Hepatocyte (in vitro differentiated cells): Measurements from ENCODE around the gene TMEM117. TPM values are rescaled to one million over a fixed set of nuclear protein-coding genes. Genes with fewer than 3 reads are reported as not detected.
A peak's percentile ranks its signal among the peaks of the same experiment; 100 is the strongest.

Experiments used
- DNase-seq: peaks from one replicate; pipeline ENCODE4 v3.0.0-alpha.2; 2016; ENCODE audit warnings: low spot score
- H2AFZ ChIP-seq: fragments of 200-600 bp; sonication (generic); 2 replicates; pipeline ENCODE4 v1.6.0; 2016; ENCODE audit warnings: antibody characterized with exemption, mild to moderate bottlenecking
- H3K27ac ChIP-seq: fragments of 200-600 bp; sonication (generic); 2 replicates; pipeline ENCODE4 v1.5.1; 2016; ENCODE audit warnings: mild to moderate bottlenecking
- H3K27me3 ChIP-seq: fragments of 200-600 bp; sonication (generic); 2 replicates; pipeline ENCODE4 v1.6.1; 2016
- H3K36me3 ChIP-seq: fragments of 200-600 bp; sonication (generic); replicated peaks from 2 replicates; pipeline ENCODE4 v1.5.1; 2016; ENCODE audit warnings: low read depth; ENCODE audit not compliant: insufficient read depth
- H3K4me1 ChIP-seq: fragments of 200-600 bp; sonication (generic); 2 replicates; pipeline ENCODE4 v1.5.1; 2016; ENCODE audit warnings: mild to moderate bottlenecking, moderate library complexity; ENCODE audit not compliant: insufficient read depth
- H3K4me2 ChIP-seq: fragments of 200-600 bp; sonication (generic); 2 replicates; pipeline ENCODE4 v1.6.0; 2016
- H3K4me3 ChIP-seq: fragments of 200-600 bp; sonication (generic); 2 replicates; pipeline ENCODE4 v1.5.1; 2016; ENCODE audit warnings: mild to moderate bottlenecking
- H3K79me2 ChIP-seq: fragments of 200-600 bp; sonication (generic); 2 replicates; pipeline ENCODE4 v1.6.0; 2017; ENCODE audit warnings: mild to moderate bottlenecking
- H3K9me2 ChIP-seq: fragments of 200-600 bp; sonication (generic); replicated peaks from 2 replicates; pipeline ENCODE4 v1.6.0; 2017; ENCODE audit warnings: mild to moderate bottlenecking; ENCODE audit not compliant: insufficient read depth
- H3K9me3 ChIP-seq: fragments of 200-600 bp; sonication (generic); 2 replicates; pipeline ENCODE4 v1.5.1; 2016; ENCODE audit warnings: low read depth, mild to moderate bottlenecking
- H4K20me1 ChIP-seq: fragments of 200-600 bp; sonication (generic); 2 replicates; pipeline ENCODE4 v1.6.0; 2016; ENCODE audit warnings: mild to moderate bottlenecking; ENCODE audit not compliant: insufficient read depth, poor library complexity, severe bottlenecking
- EZH2 ChIP-seq: fragments of 200-600 bp; sonication (generic); IDR thresholded peaks from 2 replicates; pipeline ENCODE4 v1.6.1; 2016; ENCODE audit warnings: antibody characterized with exemption, mild to moderate bottlenecking, borderline replicate concordance
- EZH2phosphoT487 ChIP-seq: fragments of 200-600 bp; sonication (generic); IDR thresholded peaks from one replicate; pipeline ENCODE4 v1.6.1; 2018; ENCODE audit warnings: antibody characterized with exemption, mild to moderate bottlenecking, low read depth, moderate library complexity; ENCODE audit not compliant: unreplicated experiment, severe bottlenecking
- WGBS: methylation state at CpG from one replicate; pipeline ENCODE4 v1.1.6; 2016; ENCODE audit warnings: low lambda C conversion rate; ENCODE audit errors: missing lambda C conversion rate; 5-methylcytosine and 5-hydroxymethylcytosine counted together
- polyA plus RNA-seq: library from polyadenylated mRNA; unstranded; fragments of >200 nt; fragmentation: Nextera tagmentation; extraction: Ambion mirVana; gene quantifications from 2 replicates; pipeline ENCODE4 v1.2.1, GENCODE V29; 2016
- total RNA-seq: library from RNA; depleted of rRNA; stranded (reverse); fragments of >200 nt; gene quantifications from 2 replicates; pipeline ENCODE4 v1.2.3, GENCODE V29; 2014
- TF ChIP-seq, protein P1 (sequence below): fragments of 200-600 bp; sonication (generic); IDR thresholded peaks from 2 replicates; pipeline ENCODE4 v1.5.1; 2016; ENCODE audit warnings: antibody characterized with exemption, mild to moderate bottlenecking; ENCODE audit not compliant: poor library complexity

The TMEM117 gene
- total and polyA plus RNA-seq, 2 experiments from 2014 or later, result 12.4 to 47.1 TPM

DNA sequence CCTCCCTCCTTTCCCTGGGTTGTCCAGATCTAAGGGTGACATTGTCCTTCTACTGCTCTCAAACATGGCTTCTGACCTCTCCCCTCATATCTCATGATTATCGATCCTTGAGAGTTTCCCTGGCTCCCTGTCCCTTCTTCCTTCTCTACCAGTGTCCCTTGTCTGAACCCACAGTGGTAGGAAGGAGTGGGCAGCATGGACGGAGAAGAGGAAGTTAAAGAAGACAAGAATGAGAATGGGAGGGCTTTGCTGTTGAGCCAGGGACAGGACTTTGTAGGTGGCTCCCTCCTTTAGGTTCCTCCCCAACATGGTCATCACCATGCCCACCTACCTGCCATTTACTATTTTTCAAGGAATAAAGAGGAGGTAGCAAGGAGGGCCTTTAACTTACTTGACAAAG, 166.7 kb downstream of the TMEM117 start:
- WGBS, result 84% methylated on average over 2 of the region's 2 CpGs
- TF ChIP-seq EZH2, result no peak
- no peak for TF ChIP-seq EZH2phosphoT487
- TF ChIP-seq, protein P1, sequence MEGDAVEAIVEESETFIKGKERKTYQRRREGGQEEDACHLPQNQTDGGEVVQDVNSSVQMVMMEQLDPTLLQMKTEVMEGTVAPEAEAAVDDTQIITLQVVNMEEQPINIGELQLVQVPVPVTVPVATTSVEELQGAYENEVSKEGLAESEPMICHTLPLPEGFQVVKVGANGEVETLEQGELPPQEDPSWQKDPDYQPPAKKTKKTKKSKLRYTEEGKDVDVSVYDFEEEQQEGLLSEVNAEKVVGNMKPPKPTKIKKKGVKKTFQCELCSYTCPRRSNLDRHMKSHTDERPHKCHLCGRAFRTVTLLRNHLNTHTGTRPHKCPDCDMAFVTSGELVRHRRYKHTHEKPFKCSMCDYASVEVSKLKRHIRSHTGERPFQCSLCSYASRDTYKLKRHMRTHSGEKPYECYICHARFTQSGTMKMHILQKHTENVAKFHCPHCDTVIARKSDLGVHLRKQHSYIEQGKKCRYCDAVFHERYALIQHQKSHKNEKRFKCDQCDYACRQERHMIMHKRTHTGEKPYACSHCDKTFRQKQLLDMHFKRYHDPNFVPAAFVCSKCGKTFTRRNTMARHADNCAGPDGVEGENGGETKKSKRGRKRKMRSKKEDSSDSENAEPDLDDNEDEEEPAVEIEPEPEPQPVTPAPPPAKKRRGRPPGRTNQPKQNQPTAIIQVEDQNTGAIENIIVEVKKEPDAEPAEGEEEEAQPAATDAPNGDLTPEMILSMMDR, result no peak
- no peaks in the 10 kb centered on the region for H4K20me1 ChIP-seq

DNA sequence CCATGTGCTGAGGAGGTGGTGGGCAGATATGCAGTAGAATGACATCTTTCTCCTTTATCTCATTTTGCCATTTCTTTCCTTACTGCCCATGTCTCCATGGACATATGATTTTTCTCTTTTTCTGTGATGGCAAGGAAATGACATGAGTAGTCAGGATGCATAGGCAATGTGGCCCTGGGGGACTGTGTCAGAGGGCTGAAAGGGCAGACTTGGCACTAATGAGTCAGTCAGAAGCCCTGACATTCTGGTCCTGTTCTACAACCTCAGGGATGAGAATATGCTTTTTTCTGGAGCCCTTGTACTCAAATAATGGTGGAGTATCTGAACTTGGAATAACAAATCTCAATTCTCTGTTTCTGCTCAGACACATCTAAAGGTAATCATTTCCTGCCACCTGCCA, 167.8 kb downstream of the TMEM117 start:
- H3K36me3 ChIP-seq, result no peaks in the 10 kb centered on the region
- no peak overlapping the region for H2AFZ ChIP-seq
- TF ChIP-seq EZH2phosphoT487, result no peak
- TF ChIP-seq, protein P1, result no peak
- TF ChIP-seq EZH2, result no peak
- H3K79me2 ChIP-seq, result no peaks in the 10 kb centered on the region
- peaks cover 12% of the 10 kb centered on the region for H3K9me3 ChIP-seq
- H3K9me2 ChIP-seq, result no peaks in the 10 kb centered on the region
- H4K20me1 ChIP-seq, result no peaks in the 10 kb centered on the region
- DNase-seq, result no peak
- H3K4me3 ChIP-seq, result no peak overlapping the region
- H3K4me1 ChIP-seq, result no peaks in the 10 kb centered on the region
- H3K27ac ChIP-seq, result no peak overlapping the region
- H3K27me3 ChIP-seq, result no peaks in the 10 kb centered on the region
- H3K4me2 ChIP-seq, result no peak overlapping the region

More for the DNA sequence above, 166.7 kb downstream of the TMEM117 start:
- no peaks in the 10 kb centered on the region for H3K79me2 ChIP-seq
- H3K9me3 ChIP-seq, result peaks cover 6% of the 10 kb centered on the region
- no peaks in the 10 kb centered on the region for H3K27me3 ChIP-seq
- no peak overlapping the region for H3K27ac ChIP-seq
- no peak overlapping the region for H3K4me3 ChIP-seq
- H3K36me3 ChIP-seq, result no peaks in the 10 kb centered on the region
- no peak overlapping the region for H3K4me2 ChIP-seq
- H2AFZ ChIP-seq, result no peak overlapping the region
- DNase-seq, result no peak
- H3K9me2 ChIP-seq, result no peaks in the 10 kb centered on the region
- no peaks in the 10 kb centered on the region for H3K4me1 ChIP-seq

DNA sequence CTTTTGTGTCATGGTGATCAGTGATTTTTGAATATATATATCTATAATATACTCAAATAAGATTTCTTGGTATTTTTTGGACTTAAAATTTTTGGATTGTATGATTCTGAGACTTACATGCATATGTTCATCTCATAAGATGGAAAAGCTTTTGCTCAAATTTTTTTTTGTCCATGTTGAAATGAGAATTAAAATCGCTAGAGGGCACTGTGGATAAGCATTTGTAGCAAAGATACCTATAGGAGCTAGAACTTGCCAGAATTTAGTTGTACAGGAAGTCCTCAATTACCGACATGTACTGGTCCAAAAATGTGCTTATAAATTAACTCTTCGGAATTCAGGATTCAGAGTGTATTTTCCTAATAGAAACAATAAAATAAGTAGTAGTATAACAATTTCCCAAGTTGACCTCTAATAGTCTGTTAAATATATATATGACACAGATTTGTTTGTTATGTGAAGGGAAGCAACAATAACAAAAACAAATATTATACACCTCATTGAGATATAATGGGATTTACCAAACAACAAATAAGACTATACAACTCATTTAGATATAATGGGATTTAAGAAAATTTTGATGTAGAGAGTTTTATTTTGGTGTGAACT, 179.6 kb downstream of the TMEM117 start:
- Histone ChIP-seq H2AFZ (no peak overlapping the region), H3K4me1 (no peaks in the 10 kb centered on the region), H3K27me3 (no peaks in the 10 kb centered on the region), H3K9me2 (no peaks in the 10 kb centered on the region), H4K20me1 (no peaks in the 10 kb centered on the region), H3K79me2 (no peaks in the 10 kb centered on the region), H3K9me3 (no peaks in the 10 kb centered on the region), H3K36me3 (no peaks in the 10 kb centered on the region), H3K4me3 (no peak overlapping the region), H3K27ac (no peak overlapping the region), H3K4me2 (no peak overlapping the region)
- TF ChIP-seq EZH2 (no peak), EZH2phosphoT487 (no peak)
- TF ChIP-seq, protein P1, result peak; percentile 72
- WGBS, result 9% methylated on average over 3 of the region's 3 CpGs
- peak; percentile 70 for DNase-seq

DNA sequence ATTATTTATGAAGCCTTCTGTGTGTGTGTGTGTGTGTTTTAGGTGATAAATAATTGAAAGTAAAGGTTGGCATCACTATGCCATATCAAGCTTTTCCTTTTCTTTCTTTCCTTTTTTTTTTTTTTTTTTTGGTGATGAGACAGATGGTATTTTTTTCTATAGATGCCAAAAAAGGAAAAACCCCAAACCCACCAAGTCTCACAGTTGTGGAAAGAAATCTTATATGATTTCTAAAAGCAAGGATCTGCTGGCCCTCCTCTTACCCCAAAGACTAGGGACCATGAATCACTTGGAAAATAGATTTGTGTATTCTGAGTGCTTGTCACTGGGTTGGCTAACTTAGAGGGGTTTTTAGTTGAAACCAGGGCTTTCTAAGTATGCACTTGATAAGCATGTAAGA, 181.3 kb downstream of the TMEM117 start:
- TF ChIP-seq EZH2phosphoT487 (no peak), EZH2 (no peak)
- TF ChIP-seq, protein P1, result no peak
- no peaks in the 10 kb centered on the region for H3K79me2 ChIP-seq
- H3K36me3 ChIP-seq, result no peaks in the 10 kb centered on the region
- H3K4me1 ChIP-seq, result no peaks in the 10 kb centered on the region
- no peaks in the 10 kb centered on the region for H3K9me3 ChIP-seq
- no peak overlapping the region for H3K4me2 ChIP-seq
- no peaks in the 10 kb centered on the region for H3K27me3 ChIP-seq
- no peaks in the 10 kb centered on the region for H4K20me1 ChIP-seq
- H3K4me3 ChIP-seq, result no peak overlapping the region
- no peak for DNase-seq
- H3K27ac ChIP-seq, result no peak overlapping the region
- H2AFZ ChIP-seq, result no peak overlapping the region
- H3K9me2 ChIP-seq, result no peaks in the 10 kb centered on the region
